Naive B cell (primary cell): ENCODE data around the gene NCAPG. TPM values are rescaled to one million over a fixed set of nuclear protein-coding genes. Genes with fewer than 3 reads are reported as not detected.
"Not testable (repeated sequence)": the region's sequence is repeated elsewhere in the genome, so short reads cannot be mapped to it uniquely, and the experiment has no call there.

Experiments used
- ATAC-seq, 2 donors: fragments of 150-1000 bp; cut with Tn5 transposase; 2 replicates each; pipeline ENCODE4 v1.10.0; 2021; ENCODE audit warnings: low read depth in 2 of 2, mild to moderate bottlenecking in 2 of 2, moderate library complexity in 2 of 2
- DNase-seq: peaks from one replicate; pipeline ENCODE4 v3.0.0; 2022
- H3K27ac Mint-ChIP-seq, 6 donors: one replicate each; pipeline ENCODE4 v1.8.0; 2020 to 2022; ENCODE audit warnings: mild to moderate bottlenecking in 6 of 6, mixed read lengths in 6 of 6, moderate library complexity in 5 of 6, inconsistent platforms in 2 of 6
- H3K27me3 Mint-ChIP-seq, 3 donors: one replicate each; pipeline ENCODE4 v1.8.0; 2021 to 2022; ENCODE audit warnings: mixed read lengths in 3 of 3, mild to moderate bottlenecking in 1 of 3
- H3K36me3 Mint-ChIP-seq, 2 donors: one replicate each; pipeline ENCODE4 v1.8.0; 2020 to 2022; ENCODE audit warnings: mixed read lengths in 2 of 2, inconsistent platforms in 1 of 2, mild to moderate bottlenecking in 1 of 2
- H3K4me1 Mint-ChIP-seq, 3 donors: one replicate each; pipeline ENCODE4 v1.8.0; 2020 to 2022; ENCODE audit warnings: mixed read lengths in 3 of 3, inconsistent platforms in 1 of 3, mild to moderate bottlenecking in 1 of 3, moderate library complexity in 1 of 3
- H3K4me3 Mint-ChIP-seq, 8 donors: one replicate each; pipeline ENCODE4 v1.8.0; 2020 to 2022; ENCODE audit warnings: mild to moderate bottlenecking in 8 of 8, mixed read lengths in 8 of 8, moderate library complexity in 8 of 8, inconsistent platforms in 2 of 8
- H3K9me3 Mint-ChIP-seq, 7 donors: one replicate each; pipeline ENCODE4 v1.8.0; 2020 to 2022; ENCODE audit warnings: mixed read lengths in 7 of 7, mild to moderate bottlenecking in 5 of 7, inconsistent platforms in 2 of 7, moderate library complexity in 1 of 7
- polyA plus RNA-seq, 6 donors: library from polyadenylated mRNA; unstranded; fragments of 300-500 nt; fragmentation: Illumina TruSeq; gene quantifications; one replicate each; pipeline ENCODE4 v1.2.3, GENCODE V29; 2021; ENCODE audit warnings: low read depth in 6 of 6

NCAPG gene
- polyA plus RNA-seq, 6 donors from 2014 or later = 0.15 to 1.3 (median 0.34) TPM; not detected in 2

GRCh38 chr4:17811078-17811603, 362 bp downstream of the NCAPG start:
- H3K27me3 Mint-ChIP-seq = no peaks in the 10 kb centered on the region
- peak overlapping the region in 4 of 6 donors; percentile 96 to 100 (median 100) for H3K27ac Mint-ChIP-seq
- H3K9me3 Mint-ChIP-seq = no peaks in the 10 kb centered on the region
- H3K4me3 Mint-ChIP-seq = peak overlapping the region; percentile 90 to 100 (median 98)
- ATAC-seq (peak; percentile 4 to 6), DNase-seq (peak; percentile 15)
- peaks cover 0 to 5% of the 10 kb centered on the region in 2 donors for H3K36me3 Mint-ChIP-seq
- H3K4me1 Mint-ChIP-seq = peaks cover 41 to 54% (median 50%) of the 10 kb centered on the region in 3 donors

GRCh38 chr4:17812125-17812524, 1.3 kb downstream of the NCAPG start:
- Mint-ChIP-seq H3K4me3 (peak overlapping the region in 4 of 8 donors; percentile 79 to 93 (median 92)), H3K27me3 (no peaks in the 10 kb centered on the region), H3K9me3 (no peaks in the 10 kb centered on the region), H3K4me1 (peaks cover 34 to 44% (median 40%) of the 10 kb centered on the region in 3 donors), H3K27ac (peak overlapping the region in 1 of 6 donors; percentile 2), H3K36me3 (peaks cover 0 to 5% of the 10 kb centered on the region in 2 donors)
- no peak for ATAC-seq
- no peak for DNase-seq

GRCh38 chr4:17812801-17813200, 2.0 kb downstream of the NCAPG start:
- Mint-ChIP-seq H3K4me1 (peaks cover 27 to 37% (median 34%) of the 10 kb centered on the region in 3 donors), H3K36me3 (peaks cover 0 to 5% of the 10 kb centered on the region in 2 donors), H3K27ac (peak overlapping the region in 1 of 6 donors; percentile 28), H3K4me3 (peak overlapping the region in 1 of 8 donors; percentile 92), H3K9me3 (no peaks in the 10 kb centered on the region), H3K27me3 (no peaks in the 10 kb centered on the region)
- ATAC-seq = no peak
- no peak for DNase-seq

GRCh38 chr4:17814140-17814539, 3.4 kb downstream of the NCAPG start:
- DNase-seq (no peak), ATAC-seq (no peak)
- no peaks in the 10 kb centered on the region for H3K9me3 Mint-ChIP-seq
- H3K36me3 Mint-ChIP-seq = no peaks in the 10 kb centered on the region
- H3K27ac Mint-ChIP-seq = peak overlapping the region in 1 of 6 donors; percentile 69
- H3K4me3 Mint-ChIP-seq = no peak overlapping the region
- H3K4me1 Mint-ChIP-seq = peaks cover 21 to 25% (median 24%) of the 10 kb centered on the region in 3 donors
- no peaks in the 10 kb centered on the region for H3K27me3 Mint-ChIP-seq

- Mint-ChIP-seq H3K4me3 (no peak overlapping the region), H3K27ac (no peak overlapping the region)
- ATAC-seq = no peak
Measured at GRCh38 chr4:17816142-17816541, 5.4 kb downstream of the NCAPG start.

GRCh38 chr4:17817027-17817426, 6.2 kb downstream of the NCAPG start:
- Mint-ChIP-seq H3K4me3 (no peak overlapping the region), H3K4me1 (peaks cover 0 to under 1% (median 0%) of the 10 kb centered on the region in 3 donors)
- peak; percentile 64 to 82 for ATAC-seq

More at GRCh38 chr4:17816142-17816541, 5.4 kb downstream of the NCAPG start:
- Mint-ChIP-seq H3K36me3 (no peaks in the 10 kb centered on the region), H3K9me3 (no peaks in the 10 kb centered on the region), H3K27me3 (no peaks in the 10 kb centered on the region), H3K4me1 (peaks cover 4 to 9% (median 6%) of the 10 kb centered on the region in 3 donors)
- no peak for DNase-seq

GRCh38 chr4:17823871-17824669, 13.3 kb downstream of the NCAPG start:
- no peaks in the 10 kb centered on the region for H3K27me3 Mint-ChIP-seq
- H3K4me3 Mint-ChIP-seq = no peak overlapping the region
- H3K9me3 Mint-ChIP-seq = no peaks in the 10 kb centered on the region
- H3K4me1 Mint-ChIP-seq = no peaks in the 10 kb centered on the region
- ATAC-seq (no peak), DNase-seq (no peak)
- H3K27ac Mint-ChIP-seq = peak overlapping the region in 1 of 6 donors; percentile 54
- no peaks in the 10 kb centered on the region for H3K36me3 Mint-ChIP-seq

More at GRCh38 chr4:17817027-17817426, 6.2 kb downstream of the NCAPG start:
- Mint-ChIP-seq H3K36me3 (no peaks in the 10 kb centered on the region), H3K27me3 (no peaks in the 10 kb centered on the region), H3K27ac (no peak overlapping the region), H3K9me3 (no peaks in the 10 kb centered on the region)
- DNase-seq = peak; percentile 34

- Mint-ChIP-seq H3K36me3 (no peaks in the 10 kb centered on the region), H3K9me3 (peaks cover 0 to 4% (median 0%) of the 10 kb centered on the region in 7 donors), H3K27ac (no peak overlapping the region), H3K4me3 (no peak overlapping the region), H3K27me3 (no peaks in the 10 kb centered on the region), H3K4me1 (no peaks in the 10 kb centered on the region)
- ATAC-seq (no peak), DNase-seq (no peak)
Measured at GRCh38 chr4:17846266-17846665, 35.5 kb downstream of the NCAPG start.

- not testable (repeated sequence) for H3K9me3 Mint-ChIP-seq, H3K27ac Mint-ChIP-seq, H3K36me3 Mint-ChIP-seq
Measured at GRCh38 chr4:17850295-17850694, 39.5 kb downstream of the NCAPG start.

GRCh38 chr4:17851959-17852358, 41.2 kb downstream of the NCAPG start:
- Mint-ChIP-seq H3K4me3 (no peak overlapping the region), H3K27me3 (no peaks in the 10 kb centered on the region), H3K4me1 (no peaks in the 10 kb centered on the region), H3K36me3 (no peaks in the 10 kb centered on the region), H3K27ac (no peak overlapping the region), H3K9me3 (peaks cover 0 to 4% (median 0%) of the 10 kb centered on the region in 7 donors)
- ATAC-seq (no peak), DNase-seq (no peak)

More at GRCh38 chr4:17850295-17850694, 39.5 kb downstream of the NCAPG start:
- not testable (repeated sequence) for DNase-seq, H3K4me3 Mint-ChIP-seq, ATAC-seq, H3K4me1 Mint-ChIP-seq, H3K27me3 Mint-ChIP-seq

- no peaks in the 10 kb centered on the region for H3K27me3 Mint-ChIP-seq
- no peak overlapping the region for H3K4me3 Mint-ChIP-seq
- no peaks in the 10 kb centered on the region for H3K4me1 Mint-ChIP-seq
- ATAC-seq = no peak
- no peak for DNase-seq
- peak overlapping the region in 1 of 6 donors; percentile 58 for H3K27ac Mint-ChIP-seq
- H3K9me3 Mint-ChIP-seq = peaks cover 0 to 12% (median 4%) of the 10 kb centered on the region in 7 donors
- peaks cover 4 to 8% of the 10 kb centered on the region in 2 donors for H3K36me3 Mint-ChIP-seq
Measured at GRCh38 chr4:17854036-17854435, 43.3 kb downstream of the NCAPG start.

- ATAC-seq = no peak
- no peak for DNase-seq
- H3K4me3 Mint-ChIP-seq = no peak overlapping the region
- peaks cover 8 to 43% (median 19%) of the 10 kb centered on the region in 7 donors for H3K9me3 Mint-ChIP-seq
- no peaks in the 10 kb centered on the region for H3K27me3 Mint-ChIP-seq
- peaks cover 19 to 20% of the 10 kb centered on the region in 2 donors for H3K36me3 Mint-ChIP-seq
- H3K27ac Mint-ChIP-seq = no peak overlapping the region
- H3K4me1 Mint-ChIP-seq = no peaks in the 10 kb centered on the region
Measured at GRCh38 chr4:17859793-17860406, 49.1 kb downstream of the NCAPG start.

GRCh38 chr4:17861906-17862305, 51.1 kb downstream of the NCAPG start:
- peaks cover 8 to 43% (median 19%) of the 10 kb centered on the region in 7 donors for H3K9me3 Mint-ChIP-seq
- H3K36me3 Mint-ChIP-seq = peaks cover 19 to 23% of the 10 kb centered on the region in 2 donors
- ATAC-seq, H3K4me1 Mint-ChIP-seq, H3K27me3 Mint-ChIP-seq, H3K4me3 Mint-ChIP-seq, H3K27ac Mint-ChIP-seq, DNase-seq: not testable (repeated sequence)
